Measurements from ENCODE around the gene ADAM10. TPM values are rescaled to one million over a fixed set of nuclear protein-coding genes. Genes with fewer than 3 reads are reported as not detected.

ADAM10 gene, protein sequence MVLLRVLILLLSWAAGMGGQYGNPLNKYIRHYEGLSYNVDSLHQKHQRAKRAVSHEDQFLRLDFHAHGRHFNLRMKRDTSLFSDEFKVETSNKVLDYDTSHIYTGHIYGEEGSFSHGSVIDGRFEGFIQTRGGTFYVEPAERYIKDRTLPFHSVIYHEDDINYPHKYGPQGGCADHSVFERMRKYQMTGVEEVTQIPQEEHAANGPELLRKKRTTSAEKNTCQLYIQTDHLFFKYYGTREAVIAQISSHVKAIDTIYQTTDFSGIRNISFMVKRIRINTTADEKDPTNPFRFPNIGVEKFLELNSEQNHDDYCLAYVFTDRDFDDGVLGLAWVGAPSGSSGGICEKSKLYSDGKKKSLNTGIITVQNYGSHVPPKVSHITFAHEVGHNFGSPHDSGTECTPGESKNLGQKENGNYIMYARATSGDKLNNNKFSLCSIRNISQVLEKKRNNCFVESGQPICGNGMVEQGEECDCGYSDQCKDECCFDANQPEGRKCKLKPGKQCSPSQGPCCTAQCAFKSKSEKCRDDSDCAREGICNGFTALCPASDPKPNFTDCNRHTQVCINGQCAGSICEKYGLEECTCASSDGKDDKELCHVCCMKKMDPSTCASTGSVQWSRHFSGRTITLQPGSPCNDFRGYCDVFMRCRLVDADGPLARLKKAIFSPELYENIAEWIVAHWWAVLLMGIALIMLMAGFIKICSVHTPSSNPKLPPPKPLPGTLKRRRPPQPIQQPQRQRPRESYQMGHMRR
- total RNA-seq: 100 to 1,000 TPM in 1 of 9 donors, 10 to 100 TPM in 8; 32.9 to 128 (median 74.8) TPM
- polyA plus RNA-seq: 10 to 100 TPM in 1 of 2 donors, 1 to 10 TPM in 1; 8.4 to 45.0 TPM
- long read RNA-seq, donor 1, full-length matches to known transcripts: 49 of 56 reads
- long read RNA-seq, donor 1, partial matches to known transcripts: 4 of 56 reads
- long read RNA-seq, donor 1, other reads (novel, unspliced or antisense): 3 of 56 reads
- long read RNA-seq, donor 2, full-length matches to known transcripts: 65 of 90 reads
- long read RNA-seq, donor 2, partial matches to known transcripts: 14 of 90 reads
- long read RNA-seq, donor 2, other reads (novel, unspliced or antisense): 11 of 90 reads
- long read RNA-seq, donor 3, full-length matches to known transcripts: 39 of 55 reads
- long read RNA-seq, donor 3, partial matches to known transcripts: 8 of 55 reads
- long read RNA-seq, donor 3, other reads (novel, unspliced or antisense): 8 of 55 reads

GRCh38 chr15:58749532-58750337, at the start of gene ADAM10:
ADAM10 (minus strand) TSS chr15:58749707; CDS start chr15:58749534, 173 bp downstream.
- Histone ChIP-seq H3K9me3 (no peaks in the 10 kb centered on the region), H3K4me1 (peaks cover 0 to 38% (median 25%) of the 10 kb centered on the region in 12 donors), H3K27me3 (no peaks in the 10 kb centered on the region), H3K27ac (peak within 1 kb of the TSS; percentile 94 to 98 (median 98)), H3K4me3 (peak within 1 kb of the TSS; percentile 75 to 95 (median 91)), H3K36me3 (no peaks in the 10 kb centered on the region)
- peak; percentile 99 to 100 (median 100) for DNase-seq
- TF ChIP-seq, protein P1, sequence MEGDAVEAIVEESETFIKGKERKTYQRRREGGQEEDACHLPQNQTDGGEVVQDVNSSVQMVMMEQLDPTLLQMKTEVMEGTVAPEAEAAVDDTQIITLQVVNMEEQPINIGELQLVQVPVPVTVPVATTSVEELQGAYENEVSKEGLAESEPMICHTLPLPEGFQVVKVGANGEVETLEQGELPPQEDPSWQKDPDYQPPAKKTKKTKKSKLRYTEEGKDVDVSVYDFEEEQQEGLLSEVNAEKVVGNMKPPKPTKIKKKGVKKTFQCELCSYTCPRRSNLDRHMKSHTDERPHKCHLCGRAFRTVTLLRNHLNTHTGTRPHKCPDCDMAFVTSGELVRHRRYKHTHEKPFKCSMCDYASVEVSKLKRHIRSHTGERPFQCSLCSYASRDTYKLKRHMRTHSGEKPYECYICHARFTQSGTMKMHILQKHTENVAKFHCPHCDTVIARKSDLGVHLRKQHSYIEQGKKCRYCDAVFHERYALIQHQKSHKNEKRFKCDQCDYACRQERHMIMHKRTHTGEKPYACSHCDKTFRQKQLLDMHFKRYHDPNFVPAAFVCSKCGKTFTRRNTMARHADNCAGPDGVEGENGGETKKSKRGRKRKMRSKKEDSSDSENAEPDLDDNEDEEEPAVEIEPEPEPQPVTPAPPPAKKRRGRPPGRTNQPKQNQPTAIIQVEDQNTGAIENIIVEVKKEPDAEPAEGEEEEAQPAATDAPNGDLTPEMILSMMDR (IDR thresholded peaks at IDR 0.05): peak in 1 of 12 donors; percentile 5
- TF ChIP-seq POLR2A (IDR thresholded peaks at IDR 0.05): peak; percentile 46 to 90
- intact Hi-C loops (cut with DNase I): loop anchor here in 9 of 10 donors (1.0 to 10.0 kb wide), 16 partner anchors 21 to 522 kb away; partner anchors contain the start of gene MINDY2 (in 4 of the 9)
- peak; percentile 95 to 98 (median 98) for ATAC-seq
- 0 to 1% (median 1%) methylated on average over 43 to 62 of the region's 62 CpGs for WGBS, 4 donors

- Histone ChIP-seq H3K27ac (peak overlapping the region in 2 of 12 donors; percentile 11 to 17), H3K4me3 (no peak overlapping the region), H3K9me3 (no peaks in the 10 kb centered on the region), H3K36me3 (peaks cover 0 to 5% (median 3%) of the 10 kb centered on the region in 9 donors), H3K4me1 (peaks cover 0 to 34% (median 17%) of the 10 kb centered on the region in 12 donors), H3K27me3 (no peaks in the 10 kb centered on the region)
- TF ChIP-seq, protein P1 (IDR thresholded peaks at IDR 0.05): no peak
- no peak for TF ChIP-seq POLR2A (IDR thresholded peaks at IDR 0.05)
- ATAC-seq (peak in 3 of 4 donors; percentile 31 to 55 (median 45)), DNase-seq (no peak)
- intact Hi-C loops (cut with DNase I): no loop called here
- WGBS, 4 donors: 41 to 51% (median 45%) methylated on average over 3 of the region's 3 CpGs
These were observed 48.0 kb upstream of the ADAM10 start for GRCh38 chr15:58797505-58797904.

DNA sequence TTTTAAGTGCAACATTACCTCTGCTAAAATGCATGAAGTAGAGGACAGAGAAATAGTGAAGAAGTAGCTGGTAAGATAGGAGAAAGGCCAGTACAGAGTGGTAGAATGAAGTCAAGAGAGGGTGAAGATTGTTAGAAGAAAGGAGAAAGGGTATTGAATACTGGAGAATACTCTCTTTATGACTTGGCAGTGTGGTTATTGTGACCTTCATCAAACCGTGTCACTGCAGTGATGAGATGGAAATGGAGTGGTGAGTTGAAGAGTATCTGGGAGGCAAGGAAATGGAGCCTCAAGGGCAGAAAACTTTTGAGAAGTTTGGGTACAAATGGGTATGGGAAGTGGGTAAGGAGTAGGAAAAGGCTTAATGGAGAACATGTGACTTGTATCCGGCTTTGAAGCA, 46.3 kb upstream of the ADAM10 start:
- peak overlapping the region in 5 of 12 donors; percentile 14 to 38 (median 21) for H3K27ac ChIP-seq
- no peak for TF ChIP-seq POLR2A (IDR thresholded peaks at IDR 0.05)
- TF ChIP-seq, protein P1 (IDR thresholded peaks at IDR 0.05): no peak
- H3K4me1 ChIP-seq: peaks cover 0 to 34% (median 17%) of the 10 kb centered on the region in 12 donors
- H3K27me3 ChIP-seq: no peaks in the 10 kb centered on the region
- ATAC-seq (peak in 2 of 4 donors; percentile 20 to 35), DNase-seq (no peak)
- H3K4me3 ChIP-seq: no peak overlapping the region
- no peaks in the 10 kb centered on the region for H3K9me3 ChIP-seq
- WGBS, 4 donors: 30 to 44% (median 40%) methylated on average over 2 of the region's 2 CpGs
- H3K36me3 ChIP-seq: peaks cover 0 to 9% (median 0%) of the 10 kb centered on the region in 9 donors
- intact Hi-C loops (cut with DNase I): no loop called here
